ENCODE results near the gene NPM3. TPM values are rescaled to one million over a fixed set of nuclear protein-coding genes. Genes with fewer than 3 reads are reported as not detected.

NPM3 gene
- total RNA-seq, 2 donors from 2014 or later, result 15.2 to 18.8 TPM

Other genes starting within 250 kb of the NPM3 start
- 10 to 100 TPM; 16.2 to 19.3 TPM for gene POLL, start 195.2 kb downstream of the NPM3 start, total RNA-seq
- gene DPCD, start 195.1 kb downstream of the NPM3 start, total RNA-seq, result 10 to 100 TPM; 15.5 to 17.6 TPM
- gene FBXW4, start 88.3 kb downstream of the NPM3 start, total RNA-seq, result 10 to 100 TPM; 92.0 to 99.0 TPM
- not detected for gene FGF8, start 7.3 kb downstream of the NPM3 start, total RNA-seq
- gene OGA, start 35.0 kb upstream of the NPM3 start, total RNA-seq, result 10 to 100 TPM; 70.4 to 71.4 TPM
- gene KCNIP2, start 60.4 kb upstream of the NPM3 start, total RNA-seq, result 100 to 1,000 TPM; 335 to 369 TPM